Activated CD4-positive, alpha-beta T cell treated with anti-CD3 and anti-CD28 coated beads, Interleukin-2, Interleukin-6, amounts not matched to agents 100 ng/mL and 50 ng/mL, durations not matched to agents 16 hours and 8 hours (primary cell): ENCODE measurements around the gene C19orf12.

Experiments used
- DNase-seq: peaks from one replicate; pipeline ENCODE4 v3.0.0-alpha.2; 2020

The C19orf12 gene

DNA sequence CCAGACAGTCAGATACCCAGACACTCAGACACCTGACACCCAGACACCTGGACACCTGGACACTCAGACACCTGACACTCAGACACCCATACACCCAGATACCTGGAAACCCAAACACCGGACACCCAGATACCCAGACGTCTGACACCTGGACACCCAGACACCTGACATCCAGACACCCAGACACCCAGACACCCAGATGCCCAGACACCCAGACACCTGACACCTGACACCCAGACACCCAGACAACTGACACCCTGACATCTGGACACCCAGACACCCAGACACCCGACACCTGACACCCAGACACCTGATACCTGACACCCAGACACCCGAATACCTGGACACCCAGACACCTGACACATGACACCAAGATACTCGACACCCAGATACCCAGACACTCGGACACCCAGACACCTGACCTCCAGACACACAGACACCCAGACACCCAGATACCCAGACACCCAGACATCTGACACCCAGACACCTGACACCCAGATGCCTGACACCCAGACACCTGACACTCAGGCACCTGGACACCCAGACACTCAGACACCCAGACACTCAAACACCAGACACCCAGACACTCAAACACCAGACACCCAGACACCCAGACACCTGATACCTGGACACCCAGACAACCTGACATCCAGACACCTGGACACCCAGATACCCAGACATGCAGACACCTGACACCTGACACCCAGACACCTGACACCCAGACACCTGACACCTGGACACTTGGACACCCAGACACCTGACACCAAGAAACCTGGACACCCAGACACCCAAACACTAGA is 19.1 kb downstream of the C19orf12 start:
- DNase-seq, result no peak

DNA sequence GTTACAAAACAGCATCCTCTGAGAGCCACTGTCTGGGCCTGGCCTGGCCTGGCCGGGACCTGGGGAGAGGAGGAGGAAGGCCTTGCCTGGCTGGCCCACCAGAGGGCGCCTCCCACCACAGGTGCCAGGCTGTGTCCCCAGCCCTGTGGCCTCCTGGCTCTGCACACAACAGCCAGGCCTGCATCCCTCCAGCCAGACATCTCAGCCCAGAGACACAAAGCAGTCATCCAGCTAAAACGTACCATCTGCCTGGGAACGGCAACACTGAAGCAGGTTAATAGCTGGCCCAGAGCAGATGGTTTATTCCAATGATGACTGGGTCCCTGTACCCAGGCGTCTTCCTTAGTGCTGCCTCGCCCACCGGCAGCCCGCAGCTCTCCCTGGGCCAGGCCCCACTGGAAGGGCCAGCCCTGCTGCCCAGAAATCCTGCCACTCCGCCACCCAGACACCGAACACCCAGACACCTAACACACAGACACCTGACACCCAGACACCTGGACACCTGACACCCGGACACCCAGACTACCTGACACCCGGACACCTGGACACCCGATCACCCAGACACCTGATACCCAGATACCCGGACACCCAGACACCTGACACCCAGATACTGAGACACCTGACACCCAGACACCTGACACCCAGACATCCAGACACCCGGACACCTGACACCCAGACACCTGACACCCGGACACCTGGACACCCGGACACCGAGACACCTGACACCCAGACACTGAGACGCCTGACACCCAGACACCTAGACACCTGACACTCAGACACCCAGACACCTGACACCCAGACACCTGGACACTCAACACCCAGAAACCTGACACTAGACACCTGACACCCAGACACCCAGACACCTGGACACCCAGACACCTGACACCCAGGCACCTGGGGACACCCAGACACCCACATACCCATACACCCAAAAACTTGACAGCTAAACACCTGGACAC is 20.1 kb downstream of the C19orf12 start:
- DNase-seq, result peak; percentile 84

DNA sequence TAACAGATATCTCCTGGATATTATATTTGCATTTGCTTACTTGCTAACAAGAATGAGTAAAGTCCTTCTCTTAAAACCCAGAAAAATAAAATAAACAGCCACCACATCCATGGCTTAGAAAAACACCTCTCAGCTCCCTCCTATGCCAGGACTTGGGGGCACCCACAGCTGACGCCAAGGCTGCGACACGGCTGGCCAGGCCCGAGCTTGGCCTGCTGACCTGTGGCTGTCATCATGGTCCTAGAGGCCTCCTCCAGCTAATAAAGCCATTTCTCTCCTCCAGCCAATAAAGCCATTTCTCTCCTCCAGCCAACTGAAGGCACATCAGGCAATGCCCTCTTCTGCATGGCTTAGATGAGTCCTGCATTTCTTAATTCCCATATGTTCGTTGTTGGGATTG is 20.9 kb downstream of the C19orf12 start:
- no peak for DNase-seq

DNA sequence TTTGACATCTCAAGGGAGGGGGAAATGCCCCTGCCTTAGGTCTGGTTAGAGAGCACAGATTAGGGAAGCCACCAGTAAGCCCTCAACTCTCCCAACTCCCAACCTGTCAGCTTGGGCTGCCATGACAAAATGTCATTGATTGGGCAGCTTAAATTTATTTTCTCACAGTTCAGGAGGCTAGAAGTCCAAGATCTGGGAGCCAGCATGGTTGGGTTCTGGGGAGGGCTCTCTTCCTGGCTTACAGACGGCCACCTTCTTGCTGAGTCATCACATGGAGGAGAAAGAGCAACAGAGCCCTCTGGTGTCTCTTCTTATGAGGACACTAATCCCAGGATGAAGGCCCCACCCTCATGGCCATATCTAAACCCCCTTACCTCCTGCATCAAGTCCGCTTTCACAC is 24.2 kb downstream of the C19orf12 start:
- DNase-seq, result peak; percentile 83

DNA sequence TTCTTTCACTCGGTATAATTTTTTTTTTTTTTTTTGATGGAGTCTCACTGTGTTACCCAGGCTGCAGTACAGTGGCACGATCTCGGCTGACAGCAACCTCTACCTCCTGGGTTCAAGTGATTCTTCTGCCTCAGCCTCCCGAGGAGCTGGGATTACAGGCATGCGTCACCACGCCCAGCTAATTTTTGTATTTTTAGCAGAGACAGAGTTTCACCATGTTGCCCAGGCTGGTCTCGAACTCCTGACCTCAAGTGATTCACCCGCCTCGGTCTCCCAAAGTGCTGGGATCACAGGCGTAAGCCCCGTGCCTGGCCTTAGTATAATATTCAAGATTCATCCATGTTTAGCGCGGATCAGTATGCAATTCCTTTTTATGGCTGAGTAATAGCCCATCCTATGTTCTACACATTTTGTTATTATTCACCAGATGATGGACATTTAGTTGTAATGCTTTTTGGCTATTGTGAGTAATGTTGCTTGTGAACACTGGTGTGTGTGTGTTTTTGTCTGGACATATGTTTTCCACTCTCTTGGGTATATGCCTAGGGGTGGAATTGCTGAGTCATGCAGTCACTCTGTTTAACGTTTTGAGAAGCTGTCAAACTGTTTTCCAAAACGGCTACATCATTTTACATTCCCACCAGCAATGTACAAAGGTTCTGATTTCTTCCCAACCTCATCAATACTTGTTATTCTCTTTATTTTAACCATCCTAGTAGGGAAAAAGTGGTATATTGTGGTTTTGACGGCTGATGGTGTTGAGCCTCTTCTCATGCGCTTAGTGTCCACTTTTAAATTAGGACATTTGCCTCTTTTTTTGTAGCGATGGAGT is 26.9 kb downstream of the C19orf12 start:
- DNase-seq, result peak; percentile 29

DNA sequence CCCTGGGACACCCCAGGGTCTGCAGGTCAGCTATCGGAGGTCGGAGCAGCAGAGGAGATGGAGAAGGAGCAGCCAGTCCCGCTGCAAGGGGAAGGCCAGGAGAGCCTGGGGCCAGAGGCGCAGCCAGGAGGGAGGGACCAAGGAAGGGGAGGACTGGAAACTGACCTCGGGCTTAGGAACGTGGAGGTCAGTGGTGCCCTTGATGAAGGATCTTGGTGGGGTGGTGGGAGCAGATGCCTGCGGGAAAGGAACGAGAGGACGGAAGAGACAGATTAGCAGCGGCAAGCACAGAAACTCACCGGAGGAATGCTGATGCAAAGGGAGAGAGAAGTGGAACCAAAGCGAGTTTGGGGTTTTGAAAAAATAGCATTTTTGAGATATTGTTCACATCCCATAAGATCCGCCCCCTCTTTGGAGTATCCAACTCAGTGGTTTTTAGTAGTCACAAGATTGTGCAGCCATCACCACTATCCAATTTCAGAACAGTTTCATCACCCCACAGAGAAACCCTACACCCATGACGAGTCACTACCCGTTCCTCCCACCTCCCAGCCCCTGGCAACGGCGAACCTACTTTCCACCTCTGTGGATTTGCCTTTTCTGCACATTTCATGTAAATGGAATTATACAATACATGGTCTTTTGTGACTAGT is 27.7 kb downstream of the C19orf12 start:
- DNase-seq, result peak; percentile 58

DNA sequence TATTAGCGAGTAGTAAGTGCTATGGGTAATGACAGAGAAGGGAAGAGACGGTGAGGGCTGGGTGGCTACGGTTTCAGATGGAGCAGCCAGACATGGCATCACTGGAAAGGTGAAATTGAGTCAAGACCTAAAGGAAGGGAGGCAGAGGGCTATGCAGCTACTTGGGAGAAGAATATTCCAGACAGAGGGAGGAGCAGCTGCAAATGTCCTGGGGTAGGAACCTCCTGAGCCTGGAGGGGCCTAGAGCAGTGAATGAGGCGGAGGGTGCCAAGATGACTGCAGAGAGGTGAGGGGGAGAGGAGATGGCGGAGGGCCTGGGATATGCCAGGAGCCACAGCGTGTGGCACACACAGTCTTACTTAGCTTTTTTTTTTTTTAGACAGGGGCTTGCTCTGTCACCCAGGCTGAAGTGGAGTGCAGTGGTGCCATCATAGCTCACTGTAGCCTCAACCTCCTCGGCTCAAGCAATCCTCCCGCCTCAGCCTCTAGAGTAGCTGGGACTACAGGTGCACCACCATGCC is 28.7 kb downstream of the C19orf12 start:
- no peak for DNase-seq

DNA sequence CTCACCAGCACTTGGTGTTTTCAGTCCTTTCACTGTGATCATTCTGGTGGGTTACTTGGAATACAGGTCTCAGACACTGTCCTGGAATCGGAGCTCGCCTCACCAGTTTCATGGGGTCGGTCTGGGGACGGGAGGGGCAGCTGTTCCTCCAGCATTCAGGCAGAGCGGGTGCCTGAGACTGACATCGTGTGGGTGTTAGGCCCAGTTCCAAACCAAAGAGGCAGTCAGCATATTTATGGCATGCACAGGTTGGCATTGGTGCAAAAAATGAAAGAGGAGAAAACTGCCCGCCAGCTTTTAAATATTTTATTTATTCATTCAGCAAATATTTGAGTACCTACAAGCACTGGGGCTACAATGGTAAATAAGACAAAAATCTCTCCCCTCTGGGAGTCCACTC is 29.7 kb downstream of the C19orf12 start:
- no peak for DNase-seq

DNA sequence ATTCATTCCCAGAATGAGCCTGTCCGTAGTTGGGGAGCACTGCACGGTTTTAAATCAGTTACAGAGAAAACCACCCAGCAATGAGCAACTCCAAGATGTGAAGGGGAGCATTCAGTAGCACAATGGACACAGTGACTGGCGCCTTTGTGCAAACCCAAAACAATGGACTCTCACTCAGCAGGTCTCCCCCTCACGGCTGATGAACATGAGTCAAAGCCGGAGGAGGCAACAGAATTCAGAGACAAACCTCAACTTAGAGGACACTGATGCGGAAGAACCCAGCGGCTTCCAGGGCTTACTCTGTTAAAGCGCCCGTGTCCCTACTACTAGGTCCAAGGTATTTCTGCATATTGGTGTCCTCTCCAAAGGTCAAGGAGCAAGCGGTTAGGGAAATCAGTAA is 32.1 kb downstream of the C19orf12 start:
- DNase-seq, result no peak

DNA sequence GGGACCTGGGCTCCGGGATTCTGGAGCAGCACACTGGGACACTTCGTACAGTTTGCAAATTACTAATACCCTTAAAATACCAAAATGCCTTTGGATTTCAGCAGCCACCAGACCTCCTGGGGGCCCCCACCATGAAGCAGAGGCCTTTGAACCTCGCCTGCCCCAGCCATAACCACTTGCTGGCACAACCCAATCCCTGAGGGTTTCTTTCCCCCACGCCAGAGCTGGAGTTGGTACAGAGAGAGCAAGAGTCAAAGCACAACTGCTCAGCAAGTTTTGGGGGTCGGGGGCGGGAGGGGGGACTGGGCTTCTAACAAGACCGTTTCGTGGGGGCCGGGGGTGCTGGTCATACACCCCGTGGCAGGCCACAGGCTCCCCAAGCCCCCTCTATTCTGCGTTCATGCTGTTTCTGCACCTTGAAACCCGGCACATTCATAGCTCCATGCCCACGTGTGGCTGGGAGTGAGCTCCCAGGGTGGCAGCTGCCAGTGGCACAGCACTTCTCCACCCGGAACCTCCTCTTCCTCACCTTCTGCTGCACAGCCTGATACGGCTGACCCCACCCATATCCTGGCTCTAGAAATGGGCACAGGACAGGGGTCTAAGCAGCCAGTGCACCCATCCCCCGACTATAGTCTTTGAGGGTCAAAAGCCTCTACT is 32.7 kb downstream of the C19orf12 start:
- no peak for DNase-seq

DNA sequence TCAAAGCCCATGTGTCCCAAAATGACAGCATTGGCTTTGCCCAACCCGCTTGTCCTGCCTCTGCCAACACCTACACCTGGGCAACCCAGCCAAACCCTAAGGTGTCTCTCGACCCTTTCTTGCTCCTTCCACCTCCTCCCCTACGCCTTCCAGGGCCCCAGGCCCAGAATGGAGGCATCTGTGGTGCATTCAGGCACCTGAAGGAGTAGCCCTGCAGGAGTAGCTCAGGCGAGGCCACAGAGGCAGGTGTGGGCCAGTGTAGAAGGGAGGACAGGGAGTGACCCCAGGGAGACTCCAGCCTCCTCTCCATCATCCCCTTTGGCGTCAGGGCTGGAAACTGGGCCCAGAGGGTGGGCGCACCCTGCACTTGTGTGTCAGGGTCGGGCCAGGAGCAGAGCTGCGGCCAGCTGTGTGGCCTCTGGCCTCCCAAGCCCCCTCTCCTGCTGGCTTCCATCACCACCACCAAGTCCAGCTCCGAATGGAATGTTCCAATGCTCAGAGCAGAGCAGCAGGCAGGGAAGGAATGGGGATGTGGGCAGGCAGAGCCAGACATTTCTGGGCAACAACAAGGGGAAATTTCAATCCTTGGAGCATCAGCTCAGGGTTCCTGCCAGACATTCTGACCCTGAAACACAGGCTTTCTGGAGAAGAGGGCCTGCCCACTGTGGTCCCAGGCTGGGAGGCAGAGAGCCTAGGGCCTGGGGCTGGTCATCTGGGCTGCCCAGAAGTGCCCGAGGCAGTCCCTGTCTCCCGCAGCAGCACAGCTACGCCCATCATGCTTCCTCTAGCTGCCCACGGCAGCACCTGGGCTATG is 33.4 kb downstream of the C19orf12 start:
- DNase-seq, result no peak

DNA sequence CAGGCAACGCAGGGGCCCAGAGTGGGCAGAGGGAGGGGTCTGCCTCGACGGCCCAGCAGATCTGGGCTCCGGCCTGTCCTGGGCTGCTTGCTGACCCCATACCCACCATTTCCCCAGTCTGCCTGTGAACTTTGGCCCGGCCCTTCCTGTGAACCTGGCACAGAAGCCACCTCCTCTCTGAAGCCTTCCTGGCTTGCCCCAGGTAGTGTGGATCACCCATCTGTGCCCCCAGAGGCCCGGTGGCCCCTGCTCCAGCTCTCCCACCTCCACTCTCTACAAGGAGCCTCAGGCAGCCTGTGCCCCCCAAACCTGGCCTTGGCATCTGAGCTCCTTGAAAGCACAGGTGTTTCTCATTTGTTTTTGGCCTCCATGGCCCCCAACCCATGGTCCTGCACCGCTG is 34.1 kb downstream of the C19orf12 start:
- DNase-seq, result no peak

DNA sequence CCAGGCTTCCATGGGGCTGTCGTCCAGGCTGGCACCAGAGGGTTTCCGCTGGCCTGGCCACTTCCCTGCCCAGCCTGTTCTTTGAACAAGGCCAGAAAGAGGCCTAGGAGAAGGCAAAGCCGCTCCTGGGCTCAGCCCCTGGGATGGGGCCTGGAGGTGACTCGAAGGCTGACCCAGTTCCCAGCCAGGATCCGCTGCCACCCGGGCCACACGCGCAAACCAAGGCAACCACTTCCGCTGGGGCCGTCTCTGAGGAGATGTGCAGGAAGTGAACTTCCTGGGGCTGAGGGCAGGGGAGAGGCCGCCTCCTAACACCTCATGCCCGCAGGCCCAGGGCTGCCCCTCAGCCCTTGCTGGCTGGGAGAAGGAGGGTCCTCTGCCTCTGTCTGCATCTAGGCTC is 34.6 kb downstream of the C19orf12 start:
- DNase-seq, result peak; percentile 94

DNA sequence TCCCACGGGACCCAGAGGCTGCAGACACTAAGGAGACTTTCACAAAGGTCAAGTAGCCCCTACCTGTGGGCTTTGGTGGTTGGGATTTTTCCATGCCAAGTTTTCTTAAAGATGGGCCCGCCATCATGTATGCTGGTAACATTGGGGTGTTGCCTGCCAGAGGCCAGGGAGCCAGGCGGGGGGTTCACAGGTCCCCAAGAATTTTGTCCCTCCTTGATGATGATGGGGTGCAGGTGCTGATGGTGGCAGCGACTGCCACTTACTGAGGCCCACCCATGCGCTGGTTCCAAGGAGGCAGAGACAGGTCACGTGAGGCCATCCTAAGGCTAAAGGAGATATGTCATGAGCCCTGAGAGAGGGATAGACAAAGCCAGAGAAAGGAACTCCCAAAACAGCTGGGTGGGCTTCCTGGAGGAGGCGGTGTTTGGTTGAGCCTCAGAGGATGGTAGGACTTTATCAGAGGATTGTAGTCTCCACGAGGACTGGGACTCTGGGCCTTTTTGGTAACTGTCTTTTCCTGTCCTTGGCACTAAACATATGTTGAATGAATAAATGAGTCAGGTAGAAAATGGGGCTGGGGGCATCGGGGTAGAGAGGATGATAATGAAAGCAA is 35.4 kb downstream of the C19orf12 start:
- DNase-seq, result no peak

DNA sequence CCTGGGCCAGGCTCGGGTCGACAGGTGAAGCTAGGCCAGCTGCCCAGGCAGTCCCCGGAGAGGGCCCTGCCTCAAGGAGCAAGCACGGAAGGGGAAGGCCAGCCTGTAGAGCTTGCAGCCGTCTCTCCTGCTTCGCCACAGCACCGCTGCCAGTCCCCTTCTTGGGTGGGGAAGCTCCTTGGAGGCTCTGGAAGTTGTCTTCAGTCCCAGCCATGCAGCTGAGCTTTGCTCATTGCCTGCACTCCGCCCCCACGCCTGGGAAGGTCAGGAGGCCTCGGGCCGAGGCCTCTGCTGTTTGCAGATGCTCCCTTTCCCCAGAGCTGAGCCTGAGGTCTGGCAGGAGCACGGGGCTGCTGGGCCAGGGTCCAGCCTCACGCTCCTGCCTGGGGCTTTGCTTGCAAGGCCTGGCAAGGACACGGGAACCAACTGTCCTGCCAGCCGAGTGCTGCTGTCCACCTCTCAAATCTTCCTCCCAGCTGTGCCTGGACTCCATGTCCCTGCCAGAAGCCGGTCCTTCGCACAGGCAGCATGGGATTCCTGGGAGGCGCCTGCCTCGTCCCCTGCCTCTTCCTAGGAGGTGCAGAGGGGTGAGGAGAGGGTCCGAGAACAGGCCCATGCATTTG is 36.5 kb downstream of the C19orf12 start:
- no peak for DNase-seq

DNA sequence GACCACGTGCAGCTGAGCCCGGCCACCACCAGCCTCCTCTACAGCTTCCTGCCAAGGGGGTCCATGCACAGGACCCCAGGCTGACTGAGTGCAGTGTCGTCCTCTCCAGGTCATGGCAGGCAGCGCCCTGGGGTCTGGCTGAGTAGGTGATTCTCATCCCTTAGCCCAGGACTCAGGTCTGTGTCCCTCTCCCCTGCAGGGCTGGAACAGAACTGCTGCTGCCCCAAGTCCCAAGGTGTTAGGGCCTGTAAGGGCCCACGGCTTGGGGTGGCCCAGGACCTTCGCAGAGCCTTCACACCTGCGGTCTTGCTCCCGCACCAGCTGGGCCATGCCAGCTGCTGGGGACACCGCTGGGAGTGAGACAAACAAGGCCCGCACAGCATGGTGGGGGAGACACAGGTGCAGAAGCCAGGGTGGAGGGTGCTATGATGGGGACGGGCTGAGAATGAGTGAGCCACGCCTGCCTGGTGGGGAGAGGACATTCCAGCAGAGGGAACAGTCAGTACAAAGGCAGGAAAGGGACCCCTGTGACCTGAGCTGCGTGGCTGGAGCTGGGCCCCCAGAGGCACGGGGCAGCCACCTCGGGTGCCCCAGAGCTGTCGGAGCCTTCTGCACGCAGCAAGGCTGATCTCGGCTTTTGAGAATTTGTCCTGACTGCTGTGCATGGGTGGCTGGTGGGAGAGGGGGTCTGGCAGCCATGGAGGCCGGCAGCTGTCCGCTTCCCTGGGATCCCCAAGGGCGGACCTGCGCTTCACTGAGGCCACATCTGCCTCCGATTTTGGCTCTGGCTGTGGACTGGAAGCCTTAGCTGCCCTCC is 37.9 kb downstream of the C19orf12 start:
- no peak for DNase-seq

DNA sequence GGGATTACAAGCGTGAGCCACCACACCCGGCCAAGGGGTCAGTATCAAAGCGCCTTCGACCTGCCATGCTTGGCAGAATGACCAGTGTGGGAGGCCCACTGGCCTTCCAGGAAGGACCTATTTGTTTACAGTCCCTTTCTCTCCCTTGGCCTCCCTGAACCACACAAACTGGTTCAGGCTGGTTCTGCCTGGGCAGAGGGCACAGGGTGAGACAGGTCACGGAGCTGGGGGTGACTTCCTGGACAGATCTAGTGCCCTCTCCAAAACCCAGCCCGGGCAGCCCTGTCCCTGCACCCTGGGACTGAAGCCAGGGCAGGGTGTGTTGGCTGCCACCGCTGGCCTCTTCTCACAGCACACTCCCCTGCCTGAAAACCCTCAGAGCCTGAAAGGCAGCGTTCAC is 38.5 kb downstream of the C19orf12 start:
- no peak for DNase-seq

DNA sequence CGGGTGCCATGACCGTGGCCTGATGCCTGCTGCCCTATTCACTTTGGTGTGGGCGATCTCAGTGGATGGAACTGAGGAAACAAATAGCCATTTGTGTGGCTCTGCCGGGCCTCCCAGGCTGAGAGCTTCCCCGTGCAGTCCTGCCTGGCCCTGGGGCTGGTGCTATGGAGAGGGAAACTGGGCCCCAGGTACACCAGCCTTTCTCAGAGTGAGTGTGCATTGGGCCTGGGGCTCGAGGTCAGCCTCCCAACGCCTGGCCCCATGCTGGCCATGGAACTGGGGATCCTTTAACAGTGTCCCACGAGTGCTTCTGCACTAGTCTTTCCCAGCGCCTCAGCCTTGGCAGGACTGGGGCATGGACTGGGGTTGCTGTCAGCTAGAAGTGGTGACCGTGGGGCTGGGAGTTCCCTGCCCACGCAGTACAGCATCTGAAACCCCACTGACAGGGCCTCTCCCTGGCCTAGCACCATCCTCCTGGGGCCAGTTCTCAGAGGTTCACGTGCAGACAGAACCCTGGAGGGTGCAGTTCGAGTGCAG is 39.3 kb downstream of the C19orf12 start:
- no peak for DNase-seq
